Measurements from ENCODE around the gene GULP1.
A peak's percentile ranks its signal among the peaks of the same experiment; 100 is the strongest.

The GULP1 gene

DNA sequence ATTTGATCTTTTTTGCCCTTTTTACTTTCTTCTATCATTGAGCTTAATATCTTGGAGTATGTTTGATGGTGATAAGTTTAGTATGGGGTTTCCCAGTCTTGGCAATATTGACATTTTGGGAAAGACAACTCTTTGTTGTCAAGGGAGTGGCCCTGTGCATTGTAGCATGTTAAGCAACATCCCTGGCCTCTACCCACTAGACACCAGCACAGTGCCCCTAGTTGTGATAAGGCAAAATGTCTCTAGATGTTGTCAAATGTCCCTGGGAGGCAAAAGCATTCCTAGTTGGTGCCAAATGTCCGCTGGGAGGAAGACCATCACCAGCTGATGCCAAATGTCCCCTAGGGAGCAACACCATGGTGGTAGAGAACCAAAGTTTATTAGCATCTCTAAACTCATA, 28.2 kb downstream of the GULP1 start:
- H3K4me3 ChIP-seq (replicated peaks; ENCODE audit: low read depth, low read length) = no peak overlapping the region
- TF ChIP-seq, protein P1, sequence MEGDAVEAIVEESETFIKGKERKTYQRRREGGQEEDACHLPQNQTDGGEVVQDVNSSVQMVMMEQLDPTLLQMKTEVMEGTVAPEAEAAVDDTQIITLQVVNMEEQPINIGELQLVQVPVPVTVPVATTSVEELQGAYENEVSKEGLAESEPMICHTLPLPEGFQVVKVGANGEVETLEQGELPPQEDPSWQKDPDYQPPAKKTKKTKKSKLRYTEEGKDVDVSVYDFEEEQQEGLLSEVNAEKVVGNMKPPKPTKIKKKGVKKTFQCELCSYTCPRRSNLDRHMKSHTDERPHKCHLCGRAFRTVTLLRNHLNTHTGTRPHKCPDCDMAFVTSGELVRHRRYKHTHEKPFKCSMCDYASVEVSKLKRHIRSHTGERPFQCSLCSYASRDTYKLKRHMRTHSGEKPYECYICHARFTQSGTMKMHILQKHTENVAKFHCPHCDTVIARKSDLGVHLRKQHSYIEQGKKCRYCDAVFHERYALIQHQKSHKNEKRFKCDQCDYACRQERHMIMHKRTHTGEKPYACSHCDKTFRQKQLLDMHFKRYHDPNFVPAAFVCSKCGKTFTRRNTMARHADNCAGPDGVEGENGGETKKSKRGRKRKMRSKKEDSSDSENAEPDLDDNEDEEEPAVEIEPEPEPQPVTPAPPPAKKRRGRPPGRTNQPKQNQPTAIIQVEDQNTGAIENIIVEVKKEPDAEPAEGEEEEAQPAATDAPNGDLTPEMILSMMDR (IDR thresholded peaks at IDR 0.05; ENCODE audit: low read depth, low read length, missing control alignments) = peak; percentile 12
- DNase-seq (ENCODE audit: extremely low read depth, low read depth) = no peak

DNA sequence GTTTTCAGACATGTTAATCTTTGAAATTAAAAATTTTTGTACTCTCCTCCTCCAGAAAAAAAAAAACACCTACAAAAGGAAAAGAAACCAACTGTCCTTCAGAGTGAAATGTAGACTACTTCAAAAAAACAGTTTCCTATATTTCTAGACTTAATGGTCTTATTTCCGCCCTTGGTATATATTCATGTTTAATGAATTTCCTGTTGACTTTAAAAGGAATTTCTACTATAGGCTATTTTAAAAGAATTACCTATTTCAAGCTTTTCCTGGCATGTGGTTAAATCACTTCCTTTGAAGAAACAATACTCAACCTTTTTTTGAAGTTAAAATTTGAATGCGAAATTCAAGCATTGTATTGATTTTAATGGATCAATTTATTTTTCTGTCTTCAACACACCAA, 29.2 kb downstream of the GULP1 start:
- no peak for DNase-seq (ENCODE audit: extremely low read depth, low read depth)
- no peak overlapping the region for H3K4me3 ChIP-seq (replicated peaks; ENCODE audit: low read depth, low read length)
- TF ChIP-seq, protein P1 (IDR thresholded peaks at IDR 0.05; ENCODE audit: low read depth, low read length, missing control alignments) = no peak

DNA sequence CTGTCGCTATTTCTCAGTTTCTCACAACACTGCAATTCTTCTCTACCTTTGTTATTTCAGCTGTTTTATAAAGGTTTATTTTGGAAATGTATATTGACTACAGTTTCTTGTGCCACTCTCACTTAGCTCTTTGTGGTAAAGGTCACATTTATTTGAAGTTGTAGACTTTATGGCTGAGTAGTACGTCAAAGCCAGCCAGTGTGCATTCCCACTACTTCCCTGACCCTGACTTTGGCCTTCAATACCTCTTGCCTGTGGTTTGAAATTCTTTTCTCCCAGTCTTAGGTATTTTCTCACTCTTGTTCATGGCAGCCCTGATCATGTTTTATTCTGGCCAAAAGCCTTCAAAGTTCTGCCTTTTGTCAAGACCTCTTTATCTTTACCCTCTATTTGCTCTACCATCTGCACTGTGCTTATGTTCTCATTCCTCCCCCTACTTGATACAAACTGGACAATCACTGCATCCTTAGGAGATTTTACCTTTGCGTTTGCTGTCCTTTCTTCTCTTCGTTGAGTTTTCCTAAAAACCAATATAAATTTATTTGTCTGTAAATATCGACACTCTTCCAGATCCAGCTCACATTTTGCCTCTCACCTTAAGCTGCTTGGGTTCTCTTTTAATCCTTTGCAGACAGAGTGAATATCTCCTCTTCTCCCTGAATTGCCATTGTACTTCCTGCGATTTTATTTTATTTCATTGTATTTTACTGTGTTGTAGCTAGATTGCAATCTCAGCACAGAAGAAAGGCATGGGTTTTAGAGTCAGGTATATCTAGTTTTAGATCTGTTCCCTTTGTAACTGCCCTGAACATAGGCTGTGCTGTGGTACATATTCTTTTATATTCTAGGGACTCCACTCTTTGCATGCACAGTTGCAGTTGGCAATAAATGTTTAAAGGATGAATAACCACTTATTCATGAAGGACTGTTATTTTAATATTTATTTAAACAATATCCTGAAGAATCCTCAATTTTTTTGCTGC, 31.2 kb downstream of the GULP1 start:
- H3K4me3 ChIP-seq (replicated peaks; ENCODE audit: low read depth, low read length) = no peak overlapping the region
- no peak for DNase-seq (ENCODE audit: extremely low read depth, low read depth)
- TF ChIP-seq, protein P1 (IDR thresholded peaks at IDR 0.05; ENCODE audit: low read depth, low read length, missing control alignments) = no peak

DNA sequence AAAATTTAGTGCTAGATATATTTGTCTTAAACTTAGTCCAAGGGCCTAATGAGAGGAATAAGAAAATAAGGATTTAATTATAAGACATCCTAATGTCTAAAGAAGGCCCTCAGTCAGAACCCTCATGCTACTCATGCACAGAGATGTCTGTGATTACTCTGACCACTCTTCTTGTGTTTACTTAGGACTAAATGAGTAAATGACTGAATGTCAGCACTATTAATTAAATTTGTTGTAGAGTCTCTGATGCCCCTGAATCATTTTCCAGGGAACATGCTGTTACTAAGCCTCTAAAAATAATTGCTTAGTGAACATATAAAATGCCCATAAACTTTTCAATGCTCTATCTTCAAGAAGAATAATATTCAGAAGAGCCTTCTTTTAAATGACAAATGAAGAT, 32.4 kb downstream of the GULP1 start:
- H3K4me3 ChIP-seq (replicated peaks; ENCODE audit: low read depth, low read length) = no peak overlapping the region
- TF ChIP-seq, protein P1 (IDR thresholded peaks at IDR 0.05; ENCODE audit: low read depth, low read length, missing control alignments) = no peak
- DNase-seq (ENCODE audit: extremely low read depth, low read depth) = no peak

DNA sequence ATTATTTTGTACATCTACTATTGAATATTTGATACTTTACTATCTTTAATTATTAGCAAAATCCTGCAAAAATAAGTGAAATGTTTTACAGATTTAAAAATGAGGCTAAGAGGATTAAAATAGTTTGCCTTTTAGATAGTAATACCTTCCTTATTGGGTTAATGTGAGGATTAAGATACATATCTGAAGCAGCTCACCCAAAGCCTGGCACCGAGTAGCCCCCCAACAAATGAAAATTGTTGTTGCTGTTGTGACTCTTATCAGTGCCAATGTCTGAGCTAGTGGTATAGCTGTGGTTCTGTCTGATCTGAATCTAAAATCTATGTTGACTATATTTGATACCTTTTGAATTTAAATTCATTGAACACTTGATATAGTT, 34.6 kb downstream of the GULP1 start:
- no peak overlapping the region for H3K4me3 ChIP-seq (replicated peaks; ENCODE audit: low read depth, low read length)
- no peak for DNase-seq (ENCODE audit: extremely low read depth, low read depth)
- TF ChIP-seq, protein P1 (IDR thresholded peaks at IDR 0.05; ENCODE audit: low read depth, low read length, missing control alignments) = no peak

DNA sequence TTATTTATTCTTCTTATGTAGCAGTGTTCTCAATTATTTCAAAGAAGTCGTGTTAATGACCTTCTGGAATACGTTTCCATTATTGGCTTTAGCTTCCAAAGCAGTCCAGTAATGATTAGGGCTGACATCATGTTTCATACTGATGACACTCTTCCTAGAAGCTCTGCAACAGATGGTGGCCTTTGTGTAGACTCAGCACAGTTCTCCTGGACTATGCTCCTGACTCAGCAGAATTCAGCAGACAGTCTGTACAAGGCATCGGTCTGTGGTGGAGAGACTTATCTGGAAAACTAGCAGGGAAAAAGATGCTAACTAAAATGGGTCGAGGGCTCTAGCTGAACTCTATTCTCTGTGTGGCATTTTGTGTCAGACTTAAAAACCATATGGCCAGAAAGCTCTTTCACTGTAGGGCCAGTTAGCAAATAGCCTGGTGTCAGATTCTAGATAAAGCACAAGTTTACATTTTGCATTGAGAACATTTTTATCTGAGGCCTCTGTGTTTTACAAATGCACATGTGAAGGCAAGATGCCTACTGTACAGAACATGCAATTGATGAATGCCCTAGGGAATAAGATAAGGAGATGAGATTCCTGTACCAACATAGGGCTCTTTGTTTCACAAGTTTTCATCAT, 35.1 kb downstream of the GULP1 start:
- TF ChIP-seq, protein P1 (IDR thresholded peaks at IDR 0.05; ENCODE audit: low read depth, low read length, missing control alignments) = no peak
- no peak overlapping the region for H3K4me3 ChIP-seq (replicated peaks; ENCODE audit: low read depth, low read length)
- no peak for DNase-seq (ENCODE audit: extremely low read depth, low read depth)
